DMS153 treated with DMSO at 0.1 percent for 48 hours (cell line): ENCODE data around the gene IFI30.
A peak's percentile ranks its signal among the peaks of the same experiment; 100 is the strongest.
"Not testable (repeated sequence)": the region's sequence is repeated elsewhere in the genome, so short reads cannot be mapped to it uniquely, and the experiment has no call there.

Source experiments
- DNase-seq: peaks from one replicate; lab custom pipeline; 2025; ENCODE audit not compliant: unreplicated experiment; lab: John Stamatoyannopoulos, UW

IFI30 gene

DNA sequence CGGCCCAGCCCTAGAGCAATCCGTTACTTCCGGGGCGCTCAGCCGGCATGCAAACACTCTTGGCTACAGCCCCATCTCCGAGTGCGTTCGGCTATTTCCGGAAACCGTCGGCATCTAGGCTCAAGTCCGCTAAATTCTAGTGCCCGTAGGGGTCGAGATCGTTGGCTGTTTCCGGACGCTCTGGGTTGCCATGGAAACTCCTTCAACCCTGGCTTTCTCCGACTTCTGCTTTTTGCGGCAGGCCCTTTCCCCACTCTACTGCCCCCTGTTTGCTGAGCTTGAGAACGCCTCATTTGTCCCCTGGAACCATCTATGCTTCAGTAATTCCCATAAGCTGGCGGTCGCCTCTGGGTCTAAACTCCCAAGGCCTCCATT, 21.2 kb upstream of the IFI30 start:
- DNase-seq, result peak; percentile 90

DNA sequence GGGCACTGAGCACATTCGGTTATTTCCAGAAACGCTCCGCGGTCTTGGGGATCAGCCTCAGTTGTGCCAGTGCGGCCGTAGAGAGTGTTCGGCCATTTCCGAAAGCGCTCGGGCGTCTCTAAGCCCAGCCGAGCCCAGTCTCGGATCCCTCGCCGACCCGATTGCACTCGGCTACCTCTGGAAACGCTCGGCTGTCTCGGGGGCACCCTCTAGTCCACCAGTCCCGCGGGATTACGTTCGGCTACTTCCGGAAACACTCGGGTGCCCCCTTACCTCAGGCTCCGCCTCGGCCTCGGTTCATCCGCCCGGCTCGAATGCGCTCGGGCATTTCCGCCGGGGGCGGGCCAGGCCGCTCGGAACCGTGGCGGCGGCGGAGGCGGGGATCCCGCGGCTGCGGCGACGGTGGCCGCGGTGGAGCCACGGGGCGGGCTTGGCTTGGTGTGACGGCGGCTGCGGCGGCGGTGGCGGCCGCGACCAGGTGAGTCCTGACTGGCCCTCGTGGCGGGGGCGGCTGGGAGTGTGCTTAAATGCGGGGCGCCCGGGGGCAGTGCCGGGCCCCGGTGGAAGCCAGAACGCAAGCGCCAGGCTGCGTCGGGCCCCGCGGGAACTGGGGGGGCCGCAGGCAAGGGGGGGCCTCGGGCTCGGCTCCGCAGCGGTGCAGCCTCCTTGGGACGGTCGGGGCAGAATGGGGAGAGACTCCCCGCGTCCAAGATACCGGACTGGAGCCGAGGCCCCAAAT, 20.6 kb upstream of the IFI30 start, which contains the start of gene PIK3R2:
Gene PIK3R2 (plus strand): TSS at position 347 of the 739 bp plus-strand sequence. CDS start 2,717 bp downstream, outside the sequence.
- peak; percentile 96 for DNase-seq

DNA sequence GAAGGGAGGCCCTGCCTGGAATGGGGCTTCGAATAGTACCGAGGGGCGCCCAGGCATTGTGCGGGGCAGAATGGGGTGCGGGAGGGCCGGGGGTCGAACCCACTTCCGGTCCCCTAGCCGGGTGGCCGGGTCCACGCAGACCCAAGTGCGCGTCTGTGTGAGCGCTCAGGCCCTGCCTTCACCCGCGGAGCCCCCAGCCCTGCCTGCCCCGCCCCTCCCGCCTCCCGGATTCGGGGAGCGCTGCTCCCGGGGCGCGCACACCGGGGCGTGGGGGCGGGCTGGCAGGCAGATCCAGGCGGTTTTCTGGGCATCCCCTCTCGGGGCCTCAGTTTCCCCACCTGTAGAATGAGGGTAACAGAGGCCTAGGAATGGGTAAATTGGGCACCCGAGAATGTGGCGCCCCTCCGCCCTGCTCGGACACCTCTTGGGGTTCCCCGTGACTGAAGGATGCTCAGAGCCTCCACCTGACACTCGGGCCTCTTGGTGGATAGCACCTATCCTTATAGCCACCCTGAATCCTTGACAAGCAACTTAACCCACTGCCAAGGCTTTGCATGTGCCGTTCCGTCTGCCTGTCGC, 20.0 kb upstream of the IFI30 start:
- no peak for DNase-seq

DNA sequence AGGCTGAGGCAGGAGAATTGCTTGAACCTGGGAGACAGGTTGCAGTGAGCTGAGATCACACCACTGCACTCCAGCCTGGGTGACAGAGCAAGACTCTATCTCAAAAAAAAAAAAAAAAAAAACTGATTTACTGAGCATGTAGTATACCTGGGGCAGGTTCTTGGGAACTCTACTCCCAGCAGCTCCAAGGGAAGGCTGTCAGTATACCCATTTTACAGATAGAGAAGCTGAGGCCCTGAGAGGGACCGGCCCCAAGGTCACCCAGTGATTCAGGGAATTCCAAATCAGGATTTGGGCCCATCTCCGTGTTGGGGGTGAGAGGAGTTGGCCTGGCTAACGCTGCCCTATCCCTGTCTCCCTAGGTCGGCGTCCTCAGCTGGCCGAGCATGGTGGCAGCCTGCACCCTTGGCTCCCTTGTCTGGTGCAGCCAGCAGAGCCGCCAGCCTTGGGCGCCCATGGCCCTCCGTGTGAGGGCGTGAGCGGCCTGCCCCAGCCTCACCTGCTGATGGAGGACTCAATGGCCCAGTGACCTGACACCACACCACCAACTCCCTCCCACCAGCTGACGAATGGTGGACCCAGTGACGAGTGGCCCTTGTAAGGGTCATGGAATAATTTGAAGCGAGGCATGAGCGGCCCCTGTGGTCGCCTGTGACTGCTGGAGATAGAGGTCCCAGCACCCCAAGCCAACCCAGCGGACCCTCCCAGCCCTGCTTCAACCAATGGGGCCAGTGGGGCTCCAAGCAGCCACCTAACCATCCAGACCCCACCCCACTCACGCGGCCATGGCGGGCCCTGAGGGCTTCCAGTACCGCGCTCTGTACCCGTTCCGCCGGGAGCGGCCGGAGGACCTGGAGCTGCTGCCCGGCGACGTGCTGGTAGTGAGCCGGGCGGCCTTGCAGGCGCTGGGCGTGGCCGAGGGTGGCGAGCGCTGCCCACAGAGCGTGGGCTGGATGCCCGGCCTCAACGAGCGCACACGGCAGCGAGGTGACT, 18.2 kb upstream of the IFI30 start:
- DNase-seq, result no peak

DNA sequence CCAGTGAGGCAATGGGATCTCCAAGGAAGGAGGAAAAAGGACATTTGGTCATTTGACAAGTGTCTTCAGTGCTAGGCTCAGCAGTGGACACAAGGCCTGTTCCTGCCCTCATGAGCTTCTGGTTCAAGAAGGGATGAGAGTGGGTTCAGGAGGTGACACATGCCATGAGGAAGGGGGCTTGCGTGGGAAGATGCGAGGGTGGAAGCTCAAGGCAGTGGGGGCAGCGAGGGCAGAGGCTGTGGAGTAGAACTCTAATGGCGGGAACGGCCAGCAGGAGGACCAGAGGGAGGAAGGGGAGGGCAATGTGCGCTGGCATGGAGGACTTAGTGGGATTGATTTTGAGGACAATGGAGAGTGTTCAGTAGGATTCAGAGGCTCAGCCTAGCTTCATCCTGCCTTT, 17.3 kb upstream of the IFI30 start:
- DNase-seq, result no peak

DNA sequence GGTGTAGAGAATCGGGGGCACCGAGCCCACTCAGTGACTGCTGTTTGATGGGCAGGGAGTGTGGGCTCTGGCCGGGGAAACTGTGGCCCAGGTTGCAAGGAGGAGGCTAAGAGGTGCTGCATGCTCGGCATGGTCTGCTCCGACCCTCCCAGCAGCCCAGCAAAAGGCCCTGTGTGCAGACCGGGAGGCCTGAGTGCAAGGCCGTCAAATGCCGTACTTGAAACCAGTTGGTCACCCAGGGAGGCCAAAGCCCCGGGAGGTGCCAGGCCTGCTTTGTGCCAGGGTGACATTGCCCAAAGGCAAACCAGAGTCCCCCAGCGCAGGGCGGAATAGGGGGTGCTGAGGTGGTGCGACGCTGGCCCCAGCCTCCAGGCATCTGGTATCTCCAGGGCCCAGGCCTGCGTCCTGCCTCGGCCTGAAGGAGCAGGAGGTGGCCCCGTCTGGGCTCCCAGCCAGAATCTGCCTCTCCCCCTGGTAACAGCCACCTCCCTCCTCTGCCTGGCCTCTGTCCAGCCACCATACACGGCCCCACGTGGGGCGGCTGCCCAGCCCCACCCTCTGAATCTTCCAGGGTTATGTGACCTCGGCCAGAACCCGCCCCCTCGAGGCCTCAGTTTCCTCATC, 16.7 kb upstream of the IFI30 start:
- DNase-seq, result peak; percentile 82

DNA sequence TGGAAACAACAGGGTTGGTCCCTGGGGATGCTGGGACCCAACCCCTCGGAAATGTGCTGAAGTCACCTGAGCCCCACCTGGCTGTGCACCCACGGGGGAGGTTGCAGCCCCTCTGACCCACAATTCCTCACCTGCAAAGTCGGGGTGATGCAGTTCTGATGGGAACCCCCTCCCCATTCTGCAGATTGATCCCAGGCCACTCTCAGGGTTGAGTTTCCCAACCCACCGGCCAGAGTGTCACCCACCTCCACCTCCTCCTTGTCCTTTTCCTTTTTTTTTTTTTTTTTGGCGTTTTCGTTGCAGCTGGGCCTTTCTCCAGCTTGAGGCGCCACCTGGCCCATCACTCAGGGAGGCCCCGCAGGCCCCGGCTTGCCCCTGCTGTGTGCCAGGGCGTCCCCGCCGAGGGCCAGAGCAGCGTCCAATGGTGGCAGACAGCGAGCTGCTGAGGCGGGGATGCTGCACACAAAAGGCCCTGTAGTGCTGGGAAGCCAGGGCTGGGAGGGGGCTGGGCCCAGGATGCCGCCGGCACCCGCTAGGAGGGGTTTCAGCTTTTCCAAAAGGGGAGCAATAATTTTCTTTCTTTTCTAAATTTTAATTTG, 16.0 kb upstream of the IFI30 start:
- peak; percentile 62 for DNase-seq

DNA sequence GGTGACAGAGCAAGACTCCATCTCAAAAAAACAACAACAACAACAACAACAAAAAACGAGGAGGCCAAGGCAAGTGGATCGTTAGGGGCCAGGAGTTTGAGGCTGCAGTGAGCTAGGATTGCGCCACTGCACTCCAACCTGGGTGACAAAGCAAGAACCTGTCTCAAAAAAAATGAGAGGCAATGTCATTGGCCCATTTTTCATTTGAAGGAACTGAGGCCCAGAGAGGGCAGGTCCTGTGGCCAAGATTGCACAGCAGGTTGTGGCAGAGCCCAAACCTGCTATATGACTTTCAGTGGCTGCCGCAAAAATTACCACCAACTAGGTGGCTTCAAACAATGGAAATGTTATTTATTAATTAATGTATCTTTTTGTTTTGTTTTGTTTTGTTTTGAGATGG, 15.1 kb upstream of the IFI30 start:
- no peak for DNase-seq

DNA sequence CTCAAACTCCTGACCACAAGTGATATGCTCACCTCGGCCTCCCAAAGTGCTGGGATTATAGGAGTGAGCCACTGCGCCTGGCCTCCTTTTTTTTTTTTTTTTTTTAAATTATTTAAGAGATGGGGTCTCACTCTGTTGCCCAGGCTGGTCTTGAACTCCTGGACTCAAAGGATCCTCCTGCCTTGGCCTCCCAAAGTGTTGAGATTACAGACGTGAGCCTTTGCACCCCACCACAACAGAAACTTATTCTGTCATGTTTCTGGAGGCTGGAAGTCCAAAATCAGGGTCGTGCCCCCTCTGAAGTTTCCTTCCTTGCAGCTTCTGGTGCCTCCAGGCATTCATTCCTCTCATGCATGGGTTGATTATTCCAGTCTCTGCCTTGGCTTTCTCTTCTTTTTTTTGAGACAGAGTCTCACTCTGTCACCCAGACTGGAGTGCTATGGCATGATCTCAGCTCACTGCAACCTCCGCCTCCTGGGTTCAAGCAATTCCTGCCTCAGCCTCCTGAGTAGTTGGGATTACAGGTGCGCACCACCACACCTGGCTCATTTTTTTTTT, 14.5 kb upstream of the IFI30 start:
- DNase-seq, result not testable (repeated sequence)

DNA sequence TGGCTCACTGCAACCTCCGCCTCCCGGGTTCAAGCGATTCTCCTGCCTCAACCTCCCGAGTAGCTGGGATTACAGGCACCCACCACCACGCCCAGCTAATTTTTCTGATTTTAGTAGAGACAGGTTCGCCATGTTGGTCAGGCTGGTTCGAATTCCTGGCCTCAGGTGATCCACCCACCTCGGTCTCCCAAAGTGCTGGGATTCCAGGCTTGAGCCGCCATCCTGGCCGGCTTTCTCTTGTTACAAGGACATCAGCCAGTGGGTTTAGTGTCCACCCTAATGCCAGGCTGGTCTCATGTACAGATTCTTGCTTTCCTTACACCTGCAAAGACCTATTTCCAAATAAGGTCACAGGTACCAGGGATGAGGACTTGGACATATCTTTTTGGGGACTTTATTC, 13.8 kb upstream of the IFI30 start:
- no peak for DNase-seq

DNA sequence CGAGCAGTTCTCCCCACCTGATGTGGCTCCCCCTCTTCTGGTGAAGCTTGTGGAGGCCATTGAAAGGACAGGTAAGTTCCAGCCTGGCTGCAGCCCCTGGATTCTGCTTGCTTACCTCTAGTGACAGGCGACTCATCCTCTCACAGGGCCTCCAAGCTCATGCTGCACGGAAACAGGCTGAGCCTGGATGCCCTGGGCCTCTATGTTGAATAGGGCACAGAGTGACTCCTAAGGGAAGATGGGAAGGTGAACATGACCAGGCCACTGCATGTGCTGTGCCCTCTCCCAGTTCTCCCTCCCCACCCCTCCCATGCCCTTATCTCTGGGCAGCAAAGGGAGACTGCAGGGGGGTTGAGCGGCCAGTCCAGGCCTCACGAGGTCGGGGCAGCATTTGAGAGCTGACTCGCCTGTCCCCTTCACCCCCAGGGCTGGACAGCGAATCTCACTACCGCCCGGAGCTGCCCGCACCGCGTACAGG, 13.1 kb upstream of the IFI30 start:
- DNase-seq, result no peak

DNA sequence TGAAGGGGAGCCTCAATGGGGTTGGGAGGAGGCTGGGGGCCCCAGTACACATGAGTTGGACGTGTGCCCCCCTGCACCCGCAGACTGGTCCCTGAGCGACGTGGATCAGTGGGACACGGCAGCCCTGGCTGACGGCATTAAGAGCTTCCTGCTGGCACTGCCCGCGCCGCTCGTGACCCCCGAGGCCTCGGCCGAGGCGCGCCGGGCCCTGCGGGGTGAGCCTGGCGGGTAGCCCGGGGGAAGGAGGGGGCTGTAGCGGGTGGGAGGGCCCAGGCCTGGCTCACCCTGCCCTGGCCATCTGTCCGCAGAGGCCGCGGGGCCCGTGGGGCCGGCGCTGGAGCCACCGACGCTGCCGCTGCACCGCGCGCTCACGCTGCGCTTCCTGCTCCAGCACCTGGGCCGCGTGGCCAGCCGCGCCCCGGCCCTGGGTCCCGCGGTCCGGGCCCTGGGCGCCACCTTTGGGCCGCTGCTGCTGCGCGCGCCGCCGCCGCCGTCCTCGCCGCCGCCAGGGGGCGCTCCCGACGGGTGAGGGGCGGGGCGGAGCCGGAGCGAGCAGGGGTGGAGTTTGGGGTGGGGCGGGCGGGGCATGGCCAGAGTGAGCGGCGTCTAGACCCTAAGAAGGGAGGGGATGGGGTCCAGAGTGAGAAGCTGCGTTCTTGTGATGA, 12.5 kb upstream of the IFI30 start:
- peak; percentile 24 for DNase-seq

DNA sequence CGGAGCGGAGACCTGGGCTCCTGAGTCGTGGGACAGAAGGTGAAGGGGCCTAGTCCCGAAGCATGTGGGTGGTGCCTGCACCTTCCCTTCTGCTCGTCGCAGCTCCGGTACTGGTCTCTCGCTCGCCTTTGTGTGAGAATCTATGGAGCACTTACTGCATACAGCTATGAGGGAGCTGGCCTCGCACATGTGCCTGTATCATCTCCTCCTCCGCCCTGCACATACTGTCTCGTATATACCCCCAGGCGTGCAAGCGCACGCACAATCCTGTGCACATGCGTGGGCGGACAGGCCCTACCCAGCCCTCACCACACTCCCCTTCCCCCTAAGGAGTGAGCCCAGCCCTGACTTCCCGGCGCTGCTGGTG, 12.0 kb upstream of the IFI30 start:
- no peak for DNase-seq

DNA sequence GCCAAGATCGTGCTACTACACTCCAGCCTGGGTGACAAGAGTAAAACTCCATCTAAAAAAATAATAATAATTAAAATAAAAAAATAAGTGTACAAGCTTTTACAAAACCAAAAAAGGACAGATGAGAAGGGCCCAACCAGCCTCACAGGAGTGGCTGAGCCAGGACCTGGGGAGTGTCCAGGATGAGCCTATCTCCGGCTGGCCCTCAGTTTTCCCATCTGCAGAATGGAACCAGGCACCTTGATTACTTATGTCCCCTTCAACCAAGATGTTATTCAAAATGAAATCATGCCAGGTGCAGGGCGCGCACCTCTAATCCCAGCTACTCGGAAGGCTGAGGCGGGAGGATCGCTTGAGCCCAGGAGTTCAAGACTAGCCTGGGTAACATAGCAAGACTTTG, 9.5 kb upstream of the IFI30 start:
- DNase-seq, result no peak

DNA sequence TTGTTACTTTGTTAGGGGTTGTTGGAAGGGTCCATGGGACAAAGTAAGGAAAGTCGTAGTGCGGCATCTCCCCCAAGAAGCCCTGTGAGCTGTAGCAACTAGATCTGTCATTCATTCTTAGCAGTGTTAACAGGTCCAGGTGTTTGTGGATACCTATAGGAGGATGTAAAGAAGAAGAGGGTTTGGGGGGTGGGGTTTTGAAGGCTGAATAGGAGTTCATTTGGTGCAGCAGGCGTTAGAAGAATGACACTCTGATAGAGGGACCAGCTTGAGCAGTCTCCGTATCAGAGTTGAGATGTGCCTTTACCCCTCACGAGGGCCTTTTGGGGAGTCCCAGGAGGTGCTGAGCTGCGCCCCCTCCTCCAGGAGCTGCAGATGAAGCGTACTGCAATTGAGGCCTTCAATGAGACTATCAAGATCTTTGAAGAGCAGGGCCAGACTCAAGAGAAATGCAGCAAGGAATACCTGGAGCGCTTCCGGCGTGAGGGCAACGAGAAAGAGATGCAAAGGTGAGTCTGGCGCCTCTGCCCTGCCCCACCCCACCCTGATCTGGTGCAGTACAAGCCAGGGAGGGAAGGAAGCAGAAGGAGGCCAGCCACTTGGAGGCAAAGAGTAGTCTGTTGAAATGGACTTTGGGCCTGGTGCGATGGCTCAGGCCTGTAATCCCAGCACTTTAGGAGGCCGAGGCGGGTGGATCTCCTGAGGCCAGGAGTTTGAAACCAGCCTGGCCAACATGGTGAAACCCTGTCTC, 7.6 kb upstream of the IFI30 start:
- DNase-seq, result no peak

DNA sequence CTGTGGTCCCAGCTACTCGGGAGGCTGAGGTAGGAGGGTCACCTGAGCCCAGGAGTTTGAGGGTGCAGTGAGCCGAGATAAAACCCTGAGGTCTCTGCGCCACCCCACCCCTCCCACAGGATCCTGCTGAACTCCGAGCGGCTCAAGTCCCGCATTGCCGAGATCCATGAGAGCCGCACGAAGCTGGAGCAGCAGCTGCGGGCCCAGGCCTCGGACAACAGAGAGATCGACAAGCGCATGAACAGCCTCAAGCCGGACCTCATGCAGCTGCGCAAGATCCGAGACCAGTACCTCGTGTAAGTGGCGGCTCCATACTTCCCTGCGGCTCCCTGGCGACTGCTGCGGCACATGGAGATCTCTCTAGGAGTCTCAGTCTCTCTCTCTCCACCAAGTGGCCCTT, 6.6 kb upstream of the IFI30 start:
- DNase-seq, result no peak

DNA sequence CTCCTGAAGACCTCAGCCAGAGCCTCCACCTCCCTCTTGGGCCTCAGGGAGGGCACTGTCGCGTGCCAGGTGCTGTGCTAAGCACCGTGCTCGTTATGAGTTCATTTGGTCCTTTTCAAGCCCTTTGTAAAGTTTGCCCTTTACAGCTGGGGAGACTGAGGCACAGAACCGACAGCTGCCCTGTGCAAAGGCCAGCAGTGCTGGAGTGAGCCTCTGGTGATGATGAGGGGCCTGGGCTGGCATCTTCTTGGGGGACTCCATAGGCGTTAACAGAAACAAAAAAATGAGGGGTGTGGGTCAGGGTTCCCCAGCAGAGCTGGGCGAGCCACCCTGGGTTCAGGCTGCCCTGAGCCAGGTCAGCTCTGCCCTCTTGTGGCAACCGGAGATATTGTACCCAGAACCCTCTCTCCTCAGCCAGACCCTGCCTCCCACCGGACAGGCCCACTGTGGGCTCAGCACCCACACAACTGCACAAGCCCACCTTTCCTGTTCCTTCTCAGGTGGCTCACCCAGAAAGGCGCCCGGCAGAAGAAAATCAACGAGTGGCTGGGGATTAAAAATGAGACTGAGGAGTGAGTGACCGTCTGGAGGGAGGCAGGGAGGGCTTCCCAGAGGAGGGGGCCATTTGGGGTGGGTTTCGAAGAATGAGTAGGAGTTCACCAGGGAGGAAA, 5.5 kb upstream of the IFI30 start:
- no peak for DNase-seq

DNA sequence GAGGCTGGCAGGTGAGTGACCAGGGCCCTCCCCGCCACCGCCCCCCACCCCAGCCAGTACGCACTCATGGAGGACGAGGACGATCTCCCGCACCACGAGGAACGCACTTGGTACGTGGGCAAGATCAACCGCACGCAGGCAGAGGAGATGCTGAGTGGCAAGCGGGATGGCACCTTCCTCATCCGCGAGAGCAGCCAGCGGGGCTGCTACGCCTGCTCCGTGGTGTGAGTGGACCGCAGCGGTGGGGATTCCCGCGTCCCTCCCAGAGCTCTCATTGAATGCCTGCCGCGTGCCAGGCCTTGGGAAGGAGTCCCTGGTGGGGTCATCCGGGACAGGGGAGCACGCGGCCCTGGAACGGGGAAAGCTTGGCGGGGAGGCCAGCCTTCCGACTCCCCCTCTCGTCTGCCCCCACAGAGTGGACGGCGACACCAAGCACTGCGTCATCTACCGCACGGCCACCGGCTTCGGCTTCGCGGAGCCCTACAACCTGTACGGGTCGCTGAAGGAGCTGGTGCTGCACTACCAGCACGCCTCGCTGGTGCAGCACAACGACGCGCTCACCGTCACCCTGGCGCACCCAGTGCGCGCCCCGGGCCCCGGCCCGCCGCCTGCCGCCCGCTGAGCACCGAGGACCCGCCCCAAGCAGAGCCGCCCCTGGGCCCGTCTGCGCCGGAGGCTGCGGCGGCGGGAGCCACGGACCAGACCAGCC, 4.8 kb upstream of the IFI30 start:
- no peak for DNase-seq
